ENCODE data around the gene CDC42BPA. TPM values are rescaled to one million over a fixed set of nuclear protein-coding genes. Genes with fewer than 3 reads are reported as not detected.

CDC42BPA gene
- total and polyA plus RNA-seq, 2 donors (not counting 3 experiments of a cell fraction or from before 2014, with no cell fraction given), result 26.1 to 92.6 TPM

GRCh38 chr1:227077783-227078182 is 240.5 kb downstream of the CDC42BPA start:
- H3K4me2 ChIP-seq (ENCODE audit: insufficient read depth, low read length), result no peak overlapping the region
- no peak overlapping the region for H3K27ac ChIP-seq (ENCODE audit: insufficient read depth, low read depth, low read length)
- H3K27me3 ChIP-seq (ENCODE audit: control insufficient read depth in 2 of 2, insufficient read depth in 2 of 2, low read length in 2 of 2), result no peaks in the 10 kb centered on the region
- no peak for FAIRE-seq
- no peaks in the 10 kb centered on the region for H3K79me2 ChIP-seq (ENCODE audit: control insufficient read depth, insufficient read depth, low read length)
- ChIA-PET POLR2A (no interaction called here), CTCF (no interaction called here)
- H3K9ac ChIP-seq (replicated peaks; ENCODE audit: extremely low read depth, insufficient read depth, low read length), result no peak overlapping the region
- H3K9me3 ChIP-seq (replicated peaks; ENCODE audit: control insufficient read depth, insufficient read depth, low read length), result no peaks in the 10 kb centered on the region
- no peaks in the 10 kb centered on the region for H4K20me1 ChIP-seq (replicated peaks; ENCODE audit: control insufficient read depth, extremely low read depth, insufficient read depth, low read length)
- H3K4me1 ChIP-seq (ENCODE audit: control insufficient read depth, extremely low read depth, insufficient read depth, low read length), result no peaks in the 10 kb centered on the region
- no peaks in the 10 kb centered on the region for H3K9me1 ChIP-seq (replicated peaks; ENCODE audit: control insufficient read depth, extremely low read depth, insufficient read depth, low read length)
- intact Hi-C loops (cut with micrococcal nuclease) (no loop called here), dilution Hi-C loops (cut with MboI; ENCODE audit: extremely low pct_ligation_motif_present, low sequenced_read_pairs) (no loop called here)
- no peak for DNase-seq (ENCODE audit: low read depth, low spot score)
- no peak overlapping the region for H3K4me3 ChIP-seq (replicated peaks in 1 of 3; ENCODE audit: insufficient read depth in 1 of 3, low read depth in 1 of 3, low read length in 3 of 3)
- no peak overlapping the region for H2AFZ ChIP-seq (ENCODE audit: low read depth, low read length)
- BruUV-seq (replicated peaks), result no TSS peak
- TF ChIP-seq MAX (IDR thresholded peaks at IDR 0.05; ENCODE audit: insufficient read depth, insufficient read length) (no peak), FOS (IDR thresholded peaks at IDR 0.05; ENCODE audit: borderline replicate concordance, insufficient read depth, low read length) (no peak), CTCF (IDR thresholded peaks at IDR 0.05; ENCODE audit: extremely low read depth in 1 of 2, insufficient read depth in 1 of 2, low read depth in 1 of 2, low read length in 2 of 2) (no peak)
- H3K36me3 ChIP-seq (ENCODE audit: control insufficient read depth in 2 of 2, extremely low read depth in 1 of 2, insufficient read depth in 2 of 2, low read length in 2 of 2), result peaks cover 1 to 7% of the 10 kb centered on the region in 2 experiments

GRCh38 chr1:227073786-227074185 is 244.5 kb downstream of the CDC42BPA start:
- Histone ChIP-seq H3K4me1 (ENCODE audit: control insufficient read depth, extremely low read depth, insufficient read depth, low read length) (no peaks in the 10 kb centered on the region), H4K20me1 (replicated peaks; ENCODE audit: control insufficient read depth, extremely low read depth, insufficient read depth, low read length) (no peaks in the 10 kb centered on the region), H3K9me3 (replicated peaks; ENCODE audit: control insufficient read depth, insufficient read depth, low read length) (no peaks in the 10 kb centered on the region), H3K9ac (replicated peaks; ENCODE audit: extremely low read depth, insufficient read depth, low read length) (no peak overlapping the region), H3K4me2 (ENCODE audit: insufficient read depth, low read length) (no peak overlapping the region), H3K79me2 (ENCODE audit: control insufficient read depth, insufficient read depth, low read length) (no peaks in the 10 kb centered on the region), H3K27me3 (ENCODE audit: control insufficient read depth in 2 of 2, insufficient read depth in 2 of 2, low read length in 2 of 2) (no peaks in the 10 kb centered on the region), H2AFZ (ENCODE audit: low read depth, low read length) (no peak overlapping the region), H3K36me3 (ENCODE audit: control insufficient read depth in 2 of 2, extremely low read depth in 1 of 2, insufficient read depth in 2 of 2, low read length in 2 of 2) (peaks cover 1 to 9% of the 10 kb centered on the region in 2 experiments), H3K27ac (ENCODE audit: insufficient read depth, low read depth, low read length) (no peak overlapping the region), H3K4me3 (replicated peaks in 1 of 3; ENCODE audit: insufficient read depth in 1 of 3, low read depth in 1 of 3, low read length in 3 of 3) (no peak overlapping the region), H3K9me1 (replicated peaks; ENCODE audit: control insufficient read depth, extremely low read depth, insufficient read depth, low read length) (no peaks in the 10 kb centered on the region)
- dilution Hi-C loops (cut with MboI; ENCODE audit: extremely low pct_ligation_motif_present, low sequenced_read_pairs) (no loop called here), intact Hi-C loops (cut with micrococcal nuclease) (no loop called here)
- FAIRE-seq, result no peak
- BruUV-seq (replicated peaks), result no TSS peak
- ChIA-PET CTCF (no interaction called here), POLR2A (no interaction called here)
- TF ChIP-seq MAX (IDR thresholded peaks at IDR 0.05; ENCODE audit: insufficient read depth, insufficient read length) (no peak), POLR2A (IDR thresholded peaks at IDR 0.05; ENCODE audit: low read depth, low read length) (no peak), FOS (IDR thresholded peaks at IDR 0.05; ENCODE audit: borderline replicate concordance, insufficient read depth, low read length) (no peak), JUN (IDR thresholded peaks at IDR 0.05; ENCODE audit: borderline replicate concordance, insufficient read depth, insufficient read length, low read depth) (no peak), POLR2AphosphoS5 (IDR thresholded peaks at IDR 0.05; ENCODE audit: insufficient read depth, low read depth, low read length) (no peak), GATA2 (IDR thresholded peaks at IDR 0.05; ENCODE audit: insufficient read depth, insufficient read length, low read depth, low read length) (no peak), EZH2 (IDR thresholded peaks at IDR 0.05; ENCODE audit: borderline replicate concordance, low read depth, low read length, severe bottlenecking) (no peak), CTCF (IDR thresholded peaks at IDR 0.05; ENCODE audit: extremely low read depth in 1 of 2, insufficient read depth in 1 of 2, low read depth in 1 of 2, low read length in 2 of 2) (no peak), MYC (IDR thresholded peaks at IDR 0.05; ENCODE audit: low read depth, low read length) (no peak)
- DNase-seq (ENCODE audit: low read depth, low spot score), result no peak

Measured in endothelial cell of umbilical vein (primary cell).